ENCODE results near the gene EPS15.
"Not testable (repeated sequence)": the region's sequence is repeated elsewhere in the genome, so short reads cannot be mapped to it uniquely, and the experiment has no call there.

The EPS15 gene

DNA sequence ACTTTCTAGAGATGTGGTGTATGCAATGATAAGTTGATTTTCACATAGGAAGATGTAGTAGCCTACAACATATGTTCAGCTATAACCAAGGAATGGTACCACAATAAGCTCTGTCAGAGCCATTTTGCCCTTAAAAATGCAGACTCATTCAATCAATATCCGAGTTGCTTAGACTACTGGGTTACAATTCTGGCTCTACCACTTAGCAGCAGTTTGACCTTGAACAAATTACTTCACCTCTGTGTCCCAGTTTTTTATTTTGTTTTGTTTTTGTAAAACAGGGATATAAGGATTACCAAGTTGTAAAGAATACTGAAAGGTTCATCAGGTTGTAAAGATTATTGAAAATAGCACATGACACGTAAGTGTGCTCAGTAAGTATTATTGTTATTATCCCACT, 9.3 kb downstream of the EPS15 start:
- in situ Hi-C loops (cut with MboI; ENCODE audit: low pct_unique_long_range_greater_than_20kb, low sequenced_read_pairs, unreplicated experiment) = no loop called here
- no peak for DNase-seq (ENCODE audit: low spot score)
- TF ChIP-seq, protein P1, sequence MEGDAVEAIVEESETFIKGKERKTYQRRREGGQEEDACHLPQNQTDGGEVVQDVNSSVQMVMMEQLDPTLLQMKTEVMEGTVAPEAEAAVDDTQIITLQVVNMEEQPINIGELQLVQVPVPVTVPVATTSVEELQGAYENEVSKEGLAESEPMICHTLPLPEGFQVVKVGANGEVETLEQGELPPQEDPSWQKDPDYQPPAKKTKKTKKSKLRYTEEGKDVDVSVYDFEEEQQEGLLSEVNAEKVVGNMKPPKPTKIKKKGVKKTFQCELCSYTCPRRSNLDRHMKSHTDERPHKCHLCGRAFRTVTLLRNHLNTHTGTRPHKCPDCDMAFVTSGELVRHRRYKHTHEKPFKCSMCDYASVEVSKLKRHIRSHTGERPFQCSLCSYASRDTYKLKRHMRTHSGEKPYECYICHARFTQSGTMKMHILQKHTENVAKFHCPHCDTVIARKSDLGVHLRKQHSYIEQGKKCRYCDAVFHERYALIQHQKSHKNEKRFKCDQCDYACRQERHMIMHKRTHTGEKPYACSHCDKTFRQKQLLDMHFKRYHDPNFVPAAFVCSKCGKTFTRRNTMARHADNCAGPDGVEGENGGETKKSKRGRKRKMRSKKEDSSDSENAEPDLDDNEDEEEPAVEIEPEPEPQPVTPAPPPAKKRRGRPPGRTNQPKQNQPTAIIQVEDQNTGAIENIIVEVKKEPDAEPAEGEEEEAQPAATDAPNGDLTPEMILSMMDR (IDR thresholded peaks at IDR 0.05; ENCODE audit: extremely low read depth, insufficient read depth, missing control alignments) = no peak

DNA sequence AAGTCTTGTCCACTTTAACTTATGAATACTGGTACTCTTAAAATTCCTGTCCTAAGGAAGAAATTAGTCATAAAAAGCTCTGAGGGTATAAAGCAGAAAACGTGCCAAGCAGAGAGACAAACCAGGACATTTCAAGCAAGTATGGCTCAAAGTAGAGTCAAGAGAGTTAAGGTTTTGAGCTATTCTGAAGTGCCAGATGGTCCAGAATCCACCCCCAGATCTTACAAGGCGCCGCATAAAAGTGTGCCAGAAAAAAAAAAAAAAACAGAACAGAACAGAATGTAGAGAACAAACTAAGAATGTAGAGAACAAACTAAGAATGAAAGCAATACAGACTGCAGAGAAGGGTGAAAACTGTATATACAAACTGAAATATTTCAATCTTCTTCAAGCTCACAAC, 12.5 kb downstream of the EPS15 start:
- TF ChIP-seq, protein P1 (IDR thresholded peaks at IDR 0.05; ENCODE audit: extremely low read depth, insufficient read depth, missing control alignments) = no peak
- DNase-seq (ENCODE audit: low spot score) = no peak
- in situ Hi-C loops (cut with MboI; ENCODE audit: low pct_unique_long_range_greater_than_20kb, low sequenced_read_pairs, unreplicated experiment) = no loop called here

DNA sequence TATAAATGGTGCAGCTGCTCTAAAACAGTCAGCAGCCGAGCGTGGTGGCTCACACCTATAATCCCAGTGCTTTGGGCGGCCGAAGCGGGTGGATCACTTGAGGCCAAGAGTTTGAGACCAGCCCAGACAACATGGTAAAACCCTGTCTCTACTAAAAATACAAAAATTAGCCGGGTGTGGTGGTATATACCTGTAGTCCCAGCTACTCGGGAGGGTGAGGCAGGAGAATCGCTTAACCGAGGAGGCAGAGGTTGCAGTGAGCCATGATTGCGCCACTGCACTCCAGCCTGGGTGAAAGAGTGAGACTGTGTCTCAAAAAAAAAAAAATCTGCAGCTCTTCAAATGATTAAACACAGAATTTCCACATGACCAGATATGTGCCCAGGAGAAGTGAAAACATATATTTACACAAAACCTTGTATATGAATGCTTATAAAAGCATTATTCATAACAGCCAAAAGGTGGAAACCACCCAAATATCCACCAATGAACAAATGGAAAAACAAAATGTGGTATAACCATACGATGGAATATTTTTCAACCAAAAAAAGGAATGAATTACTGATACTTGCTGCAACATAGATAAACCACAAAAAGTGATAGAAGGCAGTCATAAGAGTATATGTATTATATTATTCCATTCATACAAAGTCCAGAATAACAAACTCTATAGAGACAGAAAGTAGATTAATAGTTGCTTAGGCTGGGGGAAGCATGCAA, 14.1 kb downstream of the EPS15 start:
- TF ChIP-seq, protein P1 (IDR thresholded peaks at IDR 0.05; ENCODE audit: extremely low read depth, insufficient read depth, missing control alignments) = no peak
- in situ Hi-C loops (cut with MboI; ENCODE audit: low pct_unique_long_range_greater_than_20kb, low sequenced_read_pairs, unreplicated experiment) = no loop called here
- no peak for DNase-seq (ENCODE audit: low spot score)

GRCh38 chr1:51501218-51501630, 17.8 kb downstream of the EPS15 start:
- in situ Hi-C loops (cut with MboI; ENCODE audit: low pct_unique_long_range_greater_than_20kb, low sequenced_read_pairs, unreplicated experiment); DNase-seq (ENCODE audit: low spot score): not testable (repeated sequence)

DNA sequence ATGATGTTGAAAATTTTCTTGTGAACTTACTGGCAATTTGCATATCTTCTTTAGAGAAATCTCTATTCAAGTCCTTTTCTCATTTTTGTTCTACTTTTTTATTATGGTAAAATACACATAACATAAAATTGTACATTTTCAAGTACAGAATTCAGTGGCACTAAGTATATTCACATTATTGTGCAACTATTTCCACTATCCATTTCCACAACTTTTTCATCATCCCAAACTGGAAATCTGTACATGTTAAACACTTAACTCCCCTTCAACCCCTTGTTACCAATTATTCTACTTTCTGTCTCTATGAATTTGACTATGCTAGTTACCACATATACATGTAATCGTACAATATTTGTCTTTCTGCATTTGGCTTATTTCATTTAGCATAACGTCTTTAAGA, 19.4 kb downstream of the EPS15 start:
- TF ChIP-seq, protein P1 (IDR thresholded peaks at IDR 0.05; ENCODE audit: extremely low read depth, insufficient read depth, missing control alignments) = no peak
- in situ Hi-C loops (cut with MboI; ENCODE audit: low pct_unique_long_range_greater_than_20kb, low sequenced_read_pairs, unreplicated experiment) = no loop called here

DNA sequence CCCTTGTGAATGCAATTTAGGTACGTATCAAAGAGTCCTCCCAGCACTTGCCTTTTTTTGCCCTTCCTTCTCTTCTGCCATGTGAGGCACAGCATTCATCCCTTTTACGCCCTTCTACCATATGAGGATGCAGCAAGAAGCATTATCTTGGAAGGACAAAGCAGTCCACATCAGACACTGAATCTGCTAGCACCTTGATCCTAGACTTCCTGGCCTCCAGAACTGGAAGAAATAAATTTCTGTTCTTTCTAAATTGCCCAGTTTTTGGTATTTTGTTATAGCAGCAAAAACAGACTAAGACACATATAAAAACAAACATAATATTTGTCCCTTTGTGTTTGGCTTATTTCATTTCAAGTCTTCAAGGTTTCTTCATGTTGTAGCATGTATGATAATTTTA, 20.1 kb downstream of the EPS15 start:
- TF ChIP-seq, protein P1 (IDR thresholded peaks at IDR 0.05; ENCODE audit: extremely low read depth, insufficient read depth, missing control alignments) = no peak
- in situ Hi-C loops (cut with MboI; ENCODE audit: low pct_unique_long_range_greater_than_20kb, low sequenced_read_pairs, unreplicated experiment) = no loop called here
- DNase-seq (ENCODE audit: low spot score) = no peak

More for the DNA sequence above, 19.4 kb downstream of the EPS15 start:
- DNase-seq (ENCODE audit: low spot score) = no peak

DNA sequence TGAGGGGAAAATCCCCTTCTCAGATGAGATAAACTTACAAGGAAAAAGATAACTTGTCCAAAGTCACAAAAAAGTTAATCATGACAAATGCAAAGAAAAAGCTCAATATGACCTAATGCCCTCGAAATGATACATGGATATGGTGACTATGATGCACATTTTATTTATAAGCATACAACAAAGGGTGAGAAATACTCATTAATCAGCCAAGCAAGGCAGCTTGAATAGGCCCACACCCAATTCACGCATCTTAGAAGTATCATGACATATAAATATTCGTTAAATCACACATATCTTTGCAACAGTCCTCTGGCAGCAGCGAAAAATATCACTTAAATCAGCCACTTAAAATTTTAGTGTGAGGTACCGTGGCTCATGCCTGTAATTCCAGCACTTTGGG, 21.7 kb downstream of the EPS15 start:
- TF ChIP-seq, protein P1 (IDR thresholded peaks at IDR 0.05; ENCODE audit: extremely low read depth, insufficient read depth, missing control alignments) = no peak
- DNase-seq (ENCODE audit: low spot score) = no peak
- in situ Hi-C loops (cut with MboI; ENCODE audit: low pct_unique_long_range_greater_than_20kb, low sequenced_read_pairs, unreplicated experiment) = no loop called here
